Caco-2 (cell line): Measurements from ENCODE around the gene SOD3. TPM values are rescaled to one million over a fixed set of nuclear protein-coding genes. Genes with fewer than 3 reads are reported as not detected.

Experiments used
- BruUV-seq: library from RNA; stranded (reverse); fragments of 400-500 nt; replicated peaks from 2 replicates; lab custom pipeline; 2021; lab: Mats Ljungman, UMichigan
- CTCF ChIA-PET: fragments of 300-600 bp; sonication (Branson Sonifier 250); formaldehyde crosslinking; loops from one replicate; lab custom pipeline; 2022; ENCODE audit warnings: antibody characterized with exemption; lab: Charles Lee
- POLR2A ChIA-PET: fragments of 300-600 bp; sonication (Branson Sonifier 250); formaldehyde crosslinking; loops from one replicate; lab custom pipeline; 2022; ENCODE audit warnings: antibody characterized with exemption; lab: Charles Lee
- DNase-seq, 2 experiments: peaks; one replicate each; pipeline versions ENCODE4 v3.0.0 to v3.0.0-alpha.2; 2020 to 2022
- H3K27me3 ChIP-seq: replicated peaks from 2 replicates; pipeline ENCODE4 v1.6.0; 2011; ENCODE audit warnings: low read length; ENCODE audit not compliant: control insufficient read depth, insufficient read depth
- H3K36me3 ChIP-seq: 2 replicates; pipeline ENCODE4 v1.5.1; 2011; ENCODE audit warnings: low read length; ENCODE audit not compliant: control insufficient read depth, insufficient read depth
- H3K4me1 ChIP-seq: fragments of 250-450 bp; sonication (Bioruptor Pico); 2 replicates; pipeline ENCODE4 v1.5.1; 2020; ENCODE audit warnings: mild to moderate bottlenecking
- H3K4me3 ChIP-seq: 2 replicates; pipeline ENCODE4 v1.5.1; 2011; ENCODE audit warnings: low read depth, mild to moderate bottlenecking, control low read depth, low read length
- H3K9me3 ChIP-seq: fragments of 250-450 bp; sonication (Bioruptor Pico); 2 replicates; pipeline ENCODE4 v1.5.1; 2020; ENCODE audit warnings: mild to moderate bottlenecking, moderate library complexity
- H3K27ac Mint-ChIP-seq: one replicate; pipeline ENCODE4 v1.8.0; 2022; ENCODE audit warnings: mixed read lengths; ENCODE audit not compliant: unreplicated experiment
- H3K27me3 Mint-ChIP-seq: one replicate; pipeline ENCODE4 v1.8.0; 2022; ENCODE audit warnings: mixed read lengths; ENCODE audit not compliant: insufficient read depth, unreplicated experiment
- H3K36me3 Mint-ChIP-seq: one replicate; pipeline ENCODE4 v1.8.0; 2022; ENCODE audit warnings: mild to moderate bottlenecking, mixed read lengths; ENCODE audit not compliant: insufficient read depth, unreplicated experiment
- H3K4me1 Mint-ChIP-seq: one replicate; pipeline ENCODE4 v1.8.0; 2022; ENCODE audit warnings: low read depth, mixed read lengths; ENCODE audit not compliant: unreplicated experiment
- H3K4me3 Mint-ChIP-seq: one replicate; pipeline ENCODE4 v1.8.0; 2022; ENCODE audit warnings: mild to moderate bottlenecking, moderate library complexity, mixed read lengths; ENCODE audit not compliant: unreplicated experiment
- H3K9me3 Mint-ChIP-seq: one replicate; pipeline ENCODE4 v1.8.0; 2022; ENCODE audit warnings: mixed read lengths; ENCODE audit not compliant: unreplicated experiment
- CTCF ChIP-seq, 2 experiments: fragments of 200-600 bp in 1 of 2; IDR thresholded peaks; 1 replicate in 1 of 2; 2 replicates in 1 of 2; pipeline versions ENCODE4 v1.5.1 to v1.8.0; 2011 to 2022; ENCODE audit warnings: antibody characterized with exemption in 1 of 2, control low read depth in 1 of 2, inconsistent platforms in 1 of 2, low read depth in 1 of 2, low read length in 1 of 2, mild to moderate bottlenecking in 1 of 2, moderate library complexity in 1 of 2; ENCODE audit not compliant: insufficient read depth in 1 of 2, severe bottlenecking in 1 of 2, unreplicated experiment in 1 of 2
- intact Hi-C: fragments of 100-400 bp; cut with micrococcal nuclease; formaldehyde crosslinking; loops from one replicate; pipeline ENCODE4 v1.10.0; 2022; ENCODE audit not compliant: unreplicated experiment
- total RNA-seq: library from RNA; stranded (reverse); gene quantifications from 2 replicates; pipeline ENCODE4 v1.2.3, GENCODE V29; 2022

SOD3 gene
- total RNA-seq, 1 experiment from 2014 or later: 6.6 TPM

GRCh38 chr4:24820541-24820940, 25.2 kb downstream of the SOD3 start:
- TF ChIP-seq CTCF (IDR thresholded peaks at IDR 0.05; ENCODE audit: insufficient read depth in 1 of 2, low read depth in 1 of 2, low read length in 1 of 2, severe bottlenecking in 1 of 2, unreplicated experiment in 1 of 2): no peak
- H3K9me3 Mint-ChIP-seq: peaks cover 11% of the 10 kb centered on the region
- no peak overlapping the region for H3K27ac Mint-ChIP-seq
- peaks cover 14% of the 10 kb centered on the region for H3K27me3 Mint-ChIP-seq
- H3K36me3 ChIP-seq: no peaks in the 10 kb centered on the region
- no peaks in the 10 kb centered on the region for H3K9me3 ChIP-seq
- no peaks in the 10 kb centered on the region for H3K27me3 ChIP-seq
- no TSS peak for BruUV-seq
- POLR2A ChIA-PET: no interaction called here
- H3K4me1 Mint-ChIP-seq: no peaks in the 10 kb centered on the region
- H3K36me3 Mint-ChIP-seq: no peaks in the 10 kb centered on the region
- CTCF ChIA-PET: no interaction called here
- H3K4me3 ChIP-seq: no peak overlapping the region
- H3K4me1 ChIP-seq: no peaks in the 10 kb centered on the region
- DNase-seq: no peak
- intact Hi-C loops: no loop called here
- H3K4me3 Mint-ChIP-seq: no peak overlapping the region

DNA sequence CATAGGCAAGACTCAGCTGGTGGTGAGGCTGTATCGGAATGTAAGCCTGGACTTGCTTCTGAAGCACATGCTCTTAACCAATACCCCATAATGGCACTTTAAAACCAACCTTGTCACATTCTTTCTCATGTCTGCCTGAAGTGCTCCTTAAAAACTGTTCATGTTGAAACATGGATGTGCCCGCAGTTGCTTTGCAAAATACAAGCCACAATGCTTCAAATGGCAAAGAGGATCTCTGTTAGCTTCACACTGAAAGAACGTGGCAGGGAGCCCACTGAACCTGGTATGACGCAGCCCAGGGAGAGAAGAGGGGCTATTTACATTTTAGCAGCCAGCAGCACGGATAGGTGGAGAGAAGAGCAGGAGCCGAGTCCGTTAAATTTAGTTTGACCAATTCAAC, 29.3 kb downstream of the SOD3 start:
- DNase-seq: no peak
- ChIA-PET CTCF (no interaction called here), POLR2A (no interaction called here)
- Mint-ChIP-seq H3K9me3 (no peaks in the 10 kb centered on the region), H3K36me3 (no peaks in the 10 kb centered on the region), H3K27ac (no peak overlapping the region), H3K4me3 (no peak overlapping the region), H3K4me1 (no peaks in the 10 kb centered on the region), H3K27me3 (peaks cover 22% of the 10 kb centered on the region)
- Histone ChIP-seq H3K4me3 (no peak overlapping the region), H3K4me1 (no peaks in the 10 kb centered on the region), H3K36me3 (no peaks in the 10 kb centered on the region), H3K9me3 (no peaks in the 10 kb centered on the region), H3K27me3 (no peaks in the 10 kb centered on the region)
- no peak for TF ChIP-seq CTCF (IDR thresholded peaks at IDR 0.05; ENCODE audit: insufficient read depth in 1 of 2, low read depth in 1 of 2, low read length in 1 of 2, severe bottlenecking in 1 of 2, unreplicated experiment in 1 of 2)
- BruUV-seq: no TSS peak
- intact Hi-C loops: no loop called here

DNA sequence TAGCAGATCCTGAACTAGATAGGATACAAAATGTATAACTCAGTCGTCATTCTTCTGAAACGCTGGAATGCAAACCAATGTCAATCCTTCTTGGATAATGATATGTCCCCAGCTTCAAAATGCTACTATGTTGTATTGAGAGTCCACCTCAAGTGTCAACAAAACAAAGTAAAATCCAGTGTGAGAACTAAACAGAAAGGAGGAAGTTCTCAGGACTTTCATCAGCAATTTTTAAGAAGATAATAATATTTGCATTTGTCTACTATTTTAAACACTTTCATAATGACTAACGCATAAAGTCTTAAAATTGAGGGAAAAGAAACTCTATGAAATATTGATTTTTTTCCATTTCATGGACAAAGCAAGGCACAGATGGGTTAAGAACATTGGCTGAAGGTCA, 36.3 kb downstream of the SOD3 start:
- Mint-ChIP-seq H3K36me3 (no peaks in the 10 kb centered on the region), H3K4me1 (no peaks in the 10 kb centered on the region)

More for the DNA sequence above, 36.3 kb downstream of the SOD3 start:
- peaks cover 1% of the 10 kb centered on the region for H3K27me3 Mint-ChIP-seq
- H3K27me3 ChIP-seq: no peaks in the 10 kb centered on the region
- no peaks in the 10 kb centered on the region for H3K4me1 ChIP-seq
- H3K4me3 ChIP-seq: no peak overlapping the region
- POLR2A ChIA-PET: no interaction called here
- no peaks in the 10 kb centered on the region for H3K9me3 ChIP-seq
- H3K27ac Mint-ChIP-seq: no peak overlapping the region
- no TSS peak for BruUV-seq
- no peak for DNase-seq
- no peak for TF ChIP-seq CTCF (IDR thresholded peaks at IDR 0.05; ENCODE audit: insufficient read depth in 1 of 2, low read depth in 1 of 2, low read length in 1 of 2, severe bottlenecking in 1 of 2, unreplicated experiment in 1 of 2)
- H3K36me3 ChIP-seq: no peaks in the 10 kb centered on the region
- CTCF ChIA-PET: no interaction called here
- H3K4me3 Mint-ChIP-seq: no peak overlapping the region
- intact Hi-C loops: no loop called here
- no peaks in the 10 kb centered on the region for H3K9me3 Mint-ChIP-seq
